ENCODE measurements around the gene ZP3. TPM values are rescaled to one million over a fixed set of nuclear protein-coding genes. Genes with fewer than 3 reads are reported as not detected.
"Not testable (repeated sequence)": the region's sequence is repeated elsewhere in the genome, so short reads cannot be mapped to it uniquely, and the experiment has no call there.

Gene ZP3
- total RNA-seq, 1 donor from 2014 or later, result 3.4 TPM

GRCh38 chr7:76423666-76424412 lies 911 bp upstream of the ZP3 start:
- DNase-seq, result no peak
- Mint-ChIP-seq H3K4me1 (ENCODE audit: low read depth, unreplicated experiment) (peaks cover 12% of the 10 kb centered on the region), H3K27me3 (ENCODE audit: unreplicated experiment) (peaks cover 4% of the 10 kb centered on the region), H3K36me3 (ENCODE audit: unreplicated experiment) (no peaks in the 10 kb centered on the region), H3K27ac (ENCODE audit: unreplicated experiment) (peak overlapping the region; percentile 28), H3K4me3 (ENCODE audit: unreplicated experiment) (no peak overlapping the region), H3K9me3 (ENCODE audit: unreplicated experiment) (peaks cover 9% of the 10 kb centered on the region)
- TF ChIP-seq CTCF (IDR thresholded peaks at IDR 0.05; ENCODE audit: partially characterized antibody, unreplicated experiment), result no peak

GRCh38 chr7:76425156-76425555 lies 406 bp downstream of the ZP3 start:
- no peak for TF ChIP-seq CTCF (IDR thresholded peaks at IDR 0.05; ENCODE audit: partially characterized antibody, unreplicated experiment)
- H3K4me1 Mint-ChIP-seq (ENCODE audit: low read depth, unreplicated experiment), result peaks cover 8% of the 10 kb centered on the region
- H3K27me3 Mint-ChIP-seq (ENCODE audit: unreplicated experiment), result no peaks in the 10 kb centered on the region
- H3K36me3 Mint-ChIP-seq (ENCODE audit: unreplicated experiment), result no peaks in the 10 kb centered on the region
- H3K27ac Mint-ChIP-seq (ENCODE audit: unreplicated experiment), result no peak overlapping the region
- DNase-seq, result no peak
- peaks cover 3% of the 10 kb centered on the region for H3K9me3 Mint-ChIP-seq (ENCODE audit: unreplicated experiment)
- peak overlapping the region; percentile 20 for H3K4me3 Mint-ChIP-seq (ENCODE audit: unreplicated experiment)

- not testable (repeated sequence) for H3K4me1 Mint-ChIP-seq (ENCODE audit: low read depth, unreplicated experiment)
Observed at GRCh38 chr7:76425558-76425957, 808 bp downstream of the ZP3 start.

GRCh38 chr7:76426246-76426645 lies 1.5 kb downstream of the ZP3 start:
- Mint-ChIP-seq H3K27ac (ENCODE audit: unreplicated experiment) (no peak overlapping the region), H3K9me3 (ENCODE audit: unreplicated experiment) (peaks cover 2% of the 10 kb centered on the region), H3K27me3 (ENCODE audit: unreplicated experiment) (no peaks in the 10 kb centered on the region)

More at GRCh38 chr7:76425558-76425957, 808 bp downstream of the ZP3 start:
- not testable (repeated sequence) for H3K4me3 Mint-ChIP-seq (ENCODE audit: unreplicated experiment); DNase-seq; H3K27ac Mint-ChIP-seq (ENCODE audit: unreplicated experiment); H3K9me3 Mint-ChIP-seq (ENCODE audit: unreplicated experiment); H3K36me3 Mint-ChIP-seq (ENCODE audit: unreplicated experiment); H3K27me3 Mint-ChIP-seq (ENCODE audit: unreplicated experiment)

GRCh38 chr7:76427635-76428034 lies 2.9 kb downstream of the ZP3 start:
- peaks cover 2% of the 10 kb centered on the region for H3K9me3 Mint-ChIP-seq (ENCODE audit: unreplicated experiment)
- no peaks in the 10 kb centered on the region for H3K27me3 Mint-ChIP-seq (ENCODE audit: unreplicated experiment)
- no peak overlapping the region for H3K27ac Mint-ChIP-seq (ENCODE audit: unreplicated experiment)
- no peak for TF ChIP-seq CTCF (IDR thresholded peaks at IDR 0.05; ENCODE audit: partially characterized antibody, unreplicated experiment)
- H3K4me1 Mint-ChIP-seq (ENCODE audit: low read depth, unreplicated experiment), result peaks cover 8% of the 10 kb centered on the region
- H3K36me3 Mint-ChIP-seq (ENCODE audit: unreplicated experiment), result no peaks in the 10 kb centered on the region
- DNase-seq, result no peak
- H3K4me3 Mint-ChIP-seq (ENCODE audit: unreplicated experiment), result no peak overlapping the region

More at GRCh38 chr7:76426246-76426645, 1.5 kb downstream of the ZP3 start:
- DNase-seq, result no peak
- Mint-ChIP-seq H3K36me3 (ENCODE audit: unreplicated experiment) (no peaks in the 10 kb centered on the region), H3K4me3 (ENCODE audit: unreplicated experiment) (no peak overlapping the region), H3K4me1 (ENCODE audit: low read depth, unreplicated experiment) (peaks cover 8% of the 10 kb centered on the region)
- no peak for TF ChIP-seq CTCF (IDR thresholded peaks at IDR 0.05; ENCODE audit: partially characterized antibody, unreplicated experiment)
